ENCODE measurements around the gene CLN6. TPM values are rescaled to one million over a fixed set of nuclear protein-coding genes. Genes with fewer than 3 reads are reported as not detected.
A peak's percentile ranks its signal among the peaks of the same experiment; 100 is the strongest.

Gene CLN6
- total RNA-seq, 1 donor from 2014 or later: 18.7 TPM

- Mint-ChIP-seq H3K9me3 (ENCODE audit: unreplicated experiment) (no peaks in the 10 kb centered on the region), H3K4me1 (ENCODE audit: unreplicated experiment) (peaks cover 10% of the 10 kb centered on the region), H3K36me3 (ENCODE audit: unreplicated experiment) (no peaks in the 10 kb centered on the region), H3K4me3 (ENCODE audit: unreplicated experiment) (peak overlapping the region; percentile 57), H3K27ac (ENCODE audit: unreplicated experiment) (peak overlapping the region; percentile 27), H3K27me3 (ENCODE audit: unreplicated experiment) (no peaks in the 10 kb centered on the region)
- TF ChIP-seq CTCF (IDR thresholded peaks at IDR 0.05): no peak
- DNase-seq (ENCODE audit: extremely low spot score, unreplicated experiment): peak; percentile 91
These were observed 27.3 kb upstream of the CLN6 start for GRCh38 chr15:68256675-68257450.

- Mint-ChIP-seq H3K4me1 (ENCODE audit: unreplicated experiment) (peaks cover 10% of the 10 kb centered on the region), H3K9me3 (ENCODE audit: unreplicated experiment) (no peaks in the 10 kb centered on the region), H3K36me3 (ENCODE audit: unreplicated experiment) (no peaks in the 10 kb centered on the region), H3K27ac (ENCODE audit: unreplicated experiment) (no peak overlapping the region), H3K27me3 (ENCODE audit: unreplicated experiment) (no peaks in the 10 kb centered on the region), H3K4me3 (ENCODE audit: unreplicated experiment) (no peak overlapping the region)
- peak; percentile 82 for TF ChIP-seq CTCF (IDR thresholded peaks at IDR 0.05)
- DNase-seq (ENCODE audit: extremely low spot score, unreplicated experiment): no peak
These were observed 23.5 kb upstream of the CLN6 start for GRCh38 chr15:68252925-68253534.

- H3K27ac Mint-ChIP-seq (ENCODE audit: unreplicated experiment): no peak overlapping the region
- H3K4me3 Mint-ChIP-seq (ENCODE audit: unreplicated experiment): no peak overlapping the region
- H3K4me1 Mint-ChIP-seq (ENCODE audit: unreplicated experiment): peaks cover 7% of the 10 kb centered on the region
- H3K36me3 Mint-ChIP-seq (ENCODE audit: unreplicated experiment): peaks cover 2% of the 10 kb centered on the region
- no peak for TF ChIP-seq CTCF (IDR thresholded peaks at IDR 0.05)
- no peaks in the 10 kb centered on the region for H3K9me3 Mint-ChIP-seq (ENCODE audit: unreplicated experiment)
- DNase-seq (ENCODE audit: extremely low spot score, unreplicated experiment): no peak
- no peaks in the 10 kb centered on the region for H3K27me3 Mint-ChIP-seq (ENCODE audit: unreplicated experiment)
These were observed 19.7 kb upstream of the CLN6 start for GRCh38 chr15:68249058-68249713.

GRCh38 chr15:68244235-68244634 lies 14.7 kb upstream of the CLN6 start:
- Mint-ChIP-seq H3K4me1 (ENCODE audit: unreplicated experiment) (peaks cover 4% of the 10 kb centered on the region), H3K27me3 (ENCODE audit: unreplicated experiment) (no peaks in the 10 kb centered on the region), H3K9me3 (ENCODE audit: unreplicated experiment) (peaks cover 4% of the 10 kb centered on the region), H3K27ac (ENCODE audit: unreplicated experiment) (no peak overlapping the region), H3K4me3 (ENCODE audit: unreplicated experiment) (no peak overlapping the region), H3K36me3 (ENCODE audit: unreplicated experiment) (peaks cover 4% of the 10 kb centered on the region)
- DNase-seq (ENCODE audit: extremely low spot score, unreplicated experiment): no peak
- no peak for TF ChIP-seq CTCF (IDR thresholded peaks at IDR 0.05)
